ENCODE data around the gene PGP. TPM values are rescaled to one million over a fixed set of nuclear protein-coding genes. Genes with fewer than 3 reads are reported as not detected.

PGP gene
- total RNA-seq, 2 donors from 2014 or later: 9.1 to 19.5 TPM

DNA sequence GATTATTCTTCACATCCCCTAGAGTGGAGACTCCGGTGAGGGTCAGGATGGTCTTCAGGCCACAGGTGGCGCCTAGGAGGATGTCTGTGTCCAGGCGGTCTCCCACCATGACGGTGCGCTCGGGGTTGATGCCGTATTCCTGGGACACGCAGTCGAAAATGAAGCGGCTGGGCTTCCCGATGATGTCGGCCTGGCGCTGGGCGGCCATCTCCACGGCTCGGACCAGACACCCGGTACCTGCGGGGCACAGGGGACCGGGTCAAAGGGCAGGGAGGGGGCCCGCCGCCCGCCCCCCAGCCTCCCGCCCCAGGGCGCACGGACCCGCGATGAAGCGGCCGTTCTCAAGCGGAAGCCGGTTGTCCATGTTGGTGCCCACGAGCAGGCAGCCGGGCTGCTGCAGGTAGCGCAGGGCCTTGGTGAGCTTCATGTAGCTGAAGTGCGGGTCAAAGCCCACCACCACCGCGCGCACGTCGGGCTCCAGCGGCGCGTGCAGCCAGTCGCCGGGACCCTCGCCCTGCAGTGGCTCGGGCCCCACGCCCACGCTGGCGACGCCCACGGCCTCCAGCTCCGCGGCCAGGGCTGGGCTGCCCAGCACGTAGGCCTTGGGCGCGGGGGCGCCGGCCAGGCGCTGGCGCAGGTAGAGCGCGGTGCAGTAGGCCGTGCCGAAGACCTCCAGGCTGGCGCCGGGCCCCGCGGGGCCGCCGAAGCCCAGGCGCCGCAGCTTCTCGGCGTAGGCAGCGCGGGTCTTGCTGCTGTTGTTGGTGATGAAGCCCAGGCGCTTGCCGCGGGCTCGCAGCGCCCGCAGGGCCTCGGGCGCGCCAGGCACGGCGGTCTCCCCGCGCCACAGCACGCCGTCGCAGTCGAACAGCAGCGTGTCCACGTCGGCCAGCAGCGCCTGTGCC, 572 bp downstream of the PGP start:
- no peak for ATAC-seq (ENCODE audit: insufficient number of reproducible peaks, low FRiP score, low read depth)
- no peak for DNase-seq (ENCODE audit: low spot score)

DNA sequence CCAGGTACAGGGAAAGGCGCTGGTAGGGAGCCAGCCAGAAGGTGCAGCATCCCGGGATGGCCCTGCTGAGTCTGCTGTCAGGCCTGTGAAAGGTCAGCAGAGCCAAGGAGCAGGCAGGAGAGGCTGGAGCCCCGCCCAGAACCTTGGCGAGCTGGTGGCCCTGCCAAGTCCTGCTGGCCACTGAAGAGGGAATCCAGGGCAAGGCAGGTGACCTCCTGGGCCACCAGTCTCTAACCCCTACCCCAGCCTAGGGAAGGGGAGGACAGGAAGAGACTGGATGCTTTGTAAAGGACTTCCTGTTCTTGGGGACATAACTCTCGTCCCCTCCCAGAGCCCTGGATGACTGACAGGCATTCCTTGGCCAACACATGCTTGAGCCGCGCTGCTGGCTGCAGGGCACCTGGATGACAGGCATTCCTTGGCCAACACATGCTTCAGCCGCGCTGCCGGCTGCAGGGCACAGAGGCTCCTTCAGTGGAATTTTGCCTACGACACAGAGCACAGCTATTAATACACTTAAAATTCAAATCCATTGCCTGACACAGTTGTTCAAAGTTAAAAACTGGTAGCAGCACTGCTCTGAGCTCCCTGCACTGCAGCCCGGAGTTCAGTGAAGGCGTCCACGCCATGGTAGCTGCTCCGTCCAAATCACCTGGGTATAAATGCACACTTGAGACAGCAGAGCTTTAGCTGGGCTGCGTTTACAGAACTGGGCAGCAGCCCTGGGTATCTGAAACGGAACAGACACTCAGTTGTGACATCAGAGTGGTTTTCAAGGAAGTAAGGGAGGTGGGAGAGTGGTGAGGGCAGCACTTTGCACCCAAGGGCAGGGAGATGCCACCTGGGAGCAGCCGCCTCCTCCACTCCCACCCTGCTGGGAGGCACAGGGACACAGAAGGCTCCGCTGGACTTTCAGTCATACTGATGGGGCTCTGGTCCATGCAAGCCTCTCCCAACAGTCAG, 2.0 kb downstream of the PGP start:
- Histone ChIP-seq H3K4me1 (ENCODE audit: control insufficient read depth in 1 of 2, low read depth in 2 of 2) (peaks cover 17 to 21% of the 10 kb centered on the region in 2 donors), H3K27ac (peak overlapping the region in 1 of 2 donors; percentile 13), H3K4me3 (peak overlapping the region; percentile 83), H3K27me3 (replicated peaks; ENCODE audit: insufficient read depth) (no peaks in the 10 kb centered on the region), H3K36me3 (peaks cover 14% of the 10 kb centered on the region), H3K9me3 (no peaks in the 10 kb centered on the region)
- TF ChIP-seq, protein P1, sequence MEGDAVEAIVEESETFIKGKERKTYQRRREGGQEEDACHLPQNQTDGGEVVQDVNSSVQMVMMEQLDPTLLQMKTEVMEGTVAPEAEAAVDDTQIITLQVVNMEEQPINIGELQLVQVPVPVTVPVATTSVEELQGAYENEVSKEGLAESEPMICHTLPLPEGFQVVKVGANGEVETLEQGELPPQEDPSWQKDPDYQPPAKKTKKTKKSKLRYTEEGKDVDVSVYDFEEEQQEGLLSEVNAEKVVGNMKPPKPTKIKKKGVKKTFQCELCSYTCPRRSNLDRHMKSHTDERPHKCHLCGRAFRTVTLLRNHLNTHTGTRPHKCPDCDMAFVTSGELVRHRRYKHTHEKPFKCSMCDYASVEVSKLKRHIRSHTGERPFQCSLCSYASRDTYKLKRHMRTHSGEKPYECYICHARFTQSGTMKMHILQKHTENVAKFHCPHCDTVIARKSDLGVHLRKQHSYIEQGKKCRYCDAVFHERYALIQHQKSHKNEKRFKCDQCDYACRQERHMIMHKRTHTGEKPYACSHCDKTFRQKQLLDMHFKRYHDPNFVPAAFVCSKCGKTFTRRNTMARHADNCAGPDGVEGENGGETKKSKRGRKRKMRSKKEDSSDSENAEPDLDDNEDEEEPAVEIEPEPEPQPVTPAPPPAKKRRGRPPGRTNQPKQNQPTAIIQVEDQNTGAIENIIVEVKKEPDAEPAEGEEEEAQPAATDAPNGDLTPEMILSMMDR (IDR thresholded peaks at IDR 0.05): no peak
- ATAC-seq (ENCODE audit: insufficient number of reproducible peaks, low FRiP score, low read depth): no peak
- DNase-seq (ENCODE audit: low spot score): no peak

More for the DNA sequence above, 572 bp downstream of the PGP start:
- Histone ChIP-seq H3K27me3 (replicated peaks; ENCODE audit: insufficient read depth) (no peaks in the 10 kb centered on the region), H3K9me3 (no peaks in the 10 kb centered on the region), H3K4me1 (ENCODE audit: control insufficient read depth in 1 of 2, low read depth in 2 of 2) (peaks cover 17 to 21% of the 10 kb centered on the region in 2 donors), H3K27ac (peak overlapping the region; percentile 63 to 76), H3K4me3 (peak overlapping the region; percentile 83), H3K36me3 (peaks cover under 1% of the 10 kb centered on the region)
- TF ChIP-seq, protein P1 (IDR thresholded peaks at IDR 0.05): no peak

DNA sequence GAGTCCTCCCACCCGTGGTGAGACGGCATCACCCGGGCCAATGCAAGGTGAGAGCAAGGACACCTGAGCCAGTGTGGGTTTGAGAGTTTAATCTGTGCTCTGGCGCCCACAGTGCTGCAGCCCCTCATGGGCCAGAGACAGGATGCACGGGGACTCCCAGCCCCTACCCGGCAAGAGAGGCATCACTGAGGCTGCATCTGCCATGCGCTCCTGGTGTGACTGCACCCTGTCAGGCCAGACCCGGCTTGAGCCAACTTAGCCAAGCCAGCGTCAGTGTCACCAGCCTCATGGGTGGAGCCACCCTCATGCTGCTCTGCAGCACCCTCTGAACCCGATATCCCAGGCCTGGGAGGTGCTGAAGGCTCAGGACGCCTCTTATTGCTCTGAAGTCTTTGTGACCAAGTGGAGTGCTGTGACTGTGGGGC, 2.7 kb downstream of the PGP start:
- Histone ChIP-seq H3K27ac (no peak overlapping the region), H3K27me3 (replicated peaks; ENCODE audit: insufficient read depth) (no peaks in the 10 kb centered on the region), H3K9me3 (no peaks in the 10 kb centered on the region), H3K4me1 (ENCODE audit: control insufficient read depth in 1 of 2, low read depth in 2 of 2) (peaks cover 17 to 22% of the 10 kb centered on the region in 2 donors), H3K4me3 (no peak overlapping the region), H3K36me3 (peaks cover 18% of the 10 kb centered on the region)
- TF ChIP-seq, protein P1 (IDR thresholded peaks at IDR 0.05): no peak
- no peak for ATAC-seq (ENCODE audit: insufficient number of reproducible peaks, low FRiP score, low read depth)
- no peak for DNase-seq (ENCODE audit: low spot score)

DNA sequence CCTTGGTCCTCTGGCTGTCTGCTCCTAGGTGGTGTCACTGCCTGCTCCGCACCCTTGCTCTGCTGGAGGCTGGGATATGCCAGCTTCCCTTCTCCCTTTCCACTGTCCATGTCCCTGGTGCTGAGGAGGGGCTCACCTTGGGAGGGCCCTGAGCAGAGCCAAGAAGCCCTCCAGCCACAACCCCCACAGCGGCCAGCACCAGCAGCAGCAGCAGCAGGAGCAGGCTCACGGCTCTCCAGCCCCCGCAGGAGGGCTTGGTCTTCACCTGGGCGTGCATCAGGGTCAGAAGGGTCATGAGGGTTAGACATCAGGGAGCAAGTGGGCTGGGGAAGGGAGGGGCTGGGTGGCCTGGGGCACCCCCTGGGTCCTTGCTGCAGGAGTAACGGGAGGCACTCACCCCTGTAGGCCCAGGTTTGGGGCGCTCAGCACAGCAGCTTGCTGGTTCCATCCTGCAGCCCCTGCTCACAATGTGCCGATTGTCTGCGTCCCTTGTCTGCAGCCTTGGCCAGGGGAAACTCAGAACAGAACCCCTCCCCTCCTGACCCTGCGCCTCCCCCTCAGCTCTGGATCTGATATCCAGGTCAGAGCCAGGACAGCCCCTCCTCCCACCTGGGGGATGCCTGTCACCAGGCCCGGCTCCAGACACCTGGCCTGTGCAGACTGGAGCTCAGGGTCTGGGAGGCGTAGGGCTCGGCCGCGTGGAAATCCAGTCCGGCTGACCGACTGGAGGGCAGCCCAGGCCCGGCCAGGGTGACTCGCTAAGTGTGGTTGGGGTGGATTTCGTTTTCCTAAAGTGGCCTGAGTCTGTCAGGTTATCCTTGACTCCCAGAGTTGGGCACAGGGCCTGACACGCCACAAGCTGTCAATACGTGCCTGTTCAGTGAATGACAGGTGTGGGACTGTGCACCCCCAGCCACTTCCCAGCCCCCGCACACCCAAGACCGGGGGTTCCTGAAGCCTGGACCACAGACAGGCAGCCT, 4.0 kb downstream of the PGP start, which contains the start of gene BRICD5:
TSS of gene BRICD5 (minus strand) at position 478 of the 980 bp plus-strand sequence. CDS start at position 448, 30 bp downstream.
- no peak for ATAC-seq (ENCODE audit: insufficient number of reproducible peaks, low FRiP score, low read depth)
- Histone ChIP-seq H3K27me3 (replicated peaks; ENCODE audit: insufficient read depth) (no peaks in the 10 kb centered on the region), H3K27ac (no peak within 1 kb of the TSS), H3K4me1 (ENCODE audit: control insufficient read depth in 1 of 2, low read depth in 2 of 2) (peaks cover 23 to 34% of the 10 kb centered on the region in 2 donors), H3K4me3 (no peak within 1 kb of the TSS), H3K36me3 (peaks cover 18% of the 10 kb centered on the region), H3K9me3 (no peaks in the 10 kb centered on the region)
- no peak for DNase-seq (ENCODE audit: low spot score)
- TF ChIP-seq, protein P1 (IDR thresholded peaks at IDR 0.05): no peak
